Thymus (tissue), 11 donors: ENCODE data around the gene C2CD4A. TPM values are rescaled to one million over a fixed set of nuclear protein-coding genes. Genes with fewer than 3 reads are reported as not detected.

Source experiments
- DNase-seq, 9 donors: peaks; one replicate each; pipeline ENCODE4 v3.0.0-alpha.2; 2013; ENCODE audit warnings: low spot score in 9 of 9, low read depth in 6 of 9, missing footprints in 1 of 9
- H3K27ac ChIP-seq, 2 donors: one replicate each; pipeline ENCODE4 v1.5.1; 2013; ENCODE audit warnings: control low read depth in 1 of 2, low read depth in 1 of 2, low read length in 1 of 2, mild to moderate bottlenecking in 1 of 2, moderate library complexity in 1 of 2
- H3K27me3 ChIP-seq, 2 donors: one replicate each; pipeline ENCODE4 v1.5.1; 2013; ENCODE audit warnings: low read length in 1 of 2; ENCODE audit not compliant: control insufficient read depth in 2 of 2, insufficient read depth in 1 of 2
- H3K36me3 ChIP-seq, 2 donors: one replicate each; pipeline ENCODE4 v1.5.1; 2013; ENCODE audit warnings: low read length in 1 of 2, mild to moderate bottlenecking in 1 of 2, moderate library complexity in 1 of 2; ENCODE audit not compliant: control insufficient read depth in 2 of 2, insufficient read depth in 2 of 2
- H3K4me1 ChIP-seq, 2 donors: one replicate each; pipeline ENCODE4 v1.5.1; 2013; ENCODE audit warnings: low read length in 2 of 2; ENCODE audit not compliant: control insufficient read depth in 2 of 2, insufficient read depth in 2 of 2
- H3K4me3 ChIP-seq, 2 donors: one replicate each; pipeline ENCODE4 v1.5.1; 2013; ENCODE audit warnings: low read length in 2 of 2, control low read depth in 1 of 2, mild to moderate bottlenecking in 1 of 2
- H3K9me3 ChIP-seq, 2 donors: one replicate each; pipeline ENCODE4 v1.5.1; 2013; ENCODE audit warnings: low read length in 1 of 2, mild to moderate bottlenecking in 1 of 2; ENCODE audit not compliant: control insufficient read depth in 2 of 2, insufficient read depth in 1 of 2
- WGBS: extraction: QIAGEN DNeasy Blood & Tissue Kit; methylation state at CpG from one replicate; pipeline ENCODE4 v1.1.7; 2013; 5-methylcytosine and 5-hydroxymethylcytosine counted together
- polyA plus RNA-seq: library from polyadenylated mRNA; stranded (reverse); fragments of 200-250 nt; gene quantifications from one replicate; pipeline ENCODE4 v1.2.3, GENCODE V29; 2013
- total RNA-seq: library from RNA; stranded (reverse); fragments of 120-200 nt; gene quantifications from one replicate; pipeline ENCODE4 v1.2.4, GENCODE V29; 2013
- donor health status: healthy.

C2CD4A gene
- total and polyA plus RNA-seq, 2 donors: 0.66 to 11.6 TPM

- H3K36me3 ChIP-seq: no peaks in the 10 kb centered on the region
- H3K9me3 ChIP-seq: no peaks in the 10 kb centered on the region
- no peak overlapping the region for H3K27ac ChIP-seq
- H3K27me3 ChIP-seq: peaks cover 7 to 10% of the 10 kb centered on the region in 2 donors
- H3K4me1 ChIP-seq: peaks cover 3 to 6% of the 10 kb centered on the region in 2 donors
- H3K4me3 ChIP-seq: no peak overlapping the region
- 98% methylated on average over 5 of the region's 5 CpGs for WGBS
- DNase-seq: no peak
Measured at GRCh38 chr15:62058327-62059028, 8.3 kb upstream of the C2CD4A start.

- H3K27me3 ChIP-seq: peaks cover 12 to 16% of the 10 kb centered on the region in 2 donors
- H3K36me3 ChIP-seq: no peaks in the 10 kb centered on the region
- peaks cover 3 to 6% of the 10 kb centered on the region in 2 donors for H3K4me1 ChIP-seq
- no peaks in the 10 kb centered on the region for H3K9me3 ChIP-seq
- H3K4me3 ChIP-seq: peak overlapping the region; percentile 88 to 89
- WGBS: 11% methylated on average over 13 of the region's 13 CpGs
- peak overlapping the region; percentile 91 for H3K27ac ChIP-seq
- no peak for DNase-seq
Measured at GRCh38 chr15:62059108-62059815, 7.5 kb upstream of the C2CD4A start.

GRCh38 chr15:62059816-62060112 lies 7.0 kb upstream of the C2CD4A start:
- H3K36me3 ChIP-seq: no peaks in the 10 kb centered on the region
- H3K27me3 ChIP-seq: peaks cover 16 to 21% of the 10 kb centered on the region in 2 donors
- peaks cover 3 to 6% of the 10 kb centered on the region in 2 donors for H3K4me1 ChIP-seq
- DNase-seq: peak in 8 of 9 donors; percentile 35 to 78 (median 56)
- H3K27ac ChIP-seq: peak overlapping the region; percentile 91
- H3K9me3 ChIP-seq: no peaks in the 10 kb centered on the region
- peak overlapping the region; percentile 88 to 89 for H3K4me3 ChIP-seq
- WGBS: under 1% methylated on average over 19 of the region's 19 CpGs

DNA sequence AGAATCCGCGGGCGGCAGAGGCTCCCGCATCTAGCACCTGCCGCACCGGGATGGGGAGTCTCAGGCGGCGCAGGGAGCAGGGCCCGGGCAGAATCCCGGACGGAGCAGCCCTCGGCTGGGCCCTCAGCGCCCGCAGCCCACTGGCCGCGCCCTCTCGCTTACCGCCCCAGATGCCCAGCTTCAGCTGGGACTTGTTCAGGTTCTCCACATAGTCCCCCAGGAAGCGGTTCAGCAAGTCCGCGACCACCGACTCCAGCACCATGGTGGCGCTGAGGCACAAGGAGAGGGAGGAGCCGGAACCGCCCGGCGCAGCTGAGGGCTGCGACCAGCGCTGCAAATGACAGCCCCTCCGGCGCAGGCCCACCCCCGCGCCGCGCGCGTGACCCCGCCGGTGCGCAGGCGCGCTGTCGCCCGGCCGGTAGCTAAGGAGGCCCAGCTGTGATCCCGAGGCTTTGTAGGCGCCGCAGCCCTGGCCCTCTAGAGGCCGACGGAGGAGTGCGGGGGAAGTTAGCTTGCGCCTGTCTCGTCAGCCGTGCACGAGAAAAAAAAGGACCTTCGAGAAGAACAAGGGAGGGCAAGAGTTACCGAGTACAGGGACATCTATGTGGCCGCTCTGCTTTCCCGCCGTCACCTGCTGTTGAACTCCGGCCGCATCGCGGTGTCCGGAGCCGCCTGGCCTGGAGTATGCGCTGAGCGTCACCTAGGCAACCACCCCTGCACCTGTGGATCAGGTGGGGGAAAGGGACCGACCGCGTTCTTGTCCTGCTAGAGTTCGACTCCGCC lies 6.5 kb upstream of the C2CD4A start, which contains the start of gene VPS13C:
TSS of gene VPS13C (minus strand) at position 335 of the 783 bp plus-strand sequence. CDS start at position 262, 73 bp downstream.
- WGBS: under 1% methylated on average over 73 of the region's 73 CpGs
- Histone ChIP-seq H3K9me3 (no peaks in the 10 kb centered on the region), H3K27ac (peak within 1 kb of the TSS; percentile 91), H3K4me3 (peak within 1 kb of the TSS; percentile 88 to 89), H3K36me3 (no peaks in the 10 kb centered on the region), H3K27me3 (peaks cover 17 to 26% of the 10 kb centered on the region in 2 donors), H3K4me1 (peaks cover 3 to 6% of the 10 kb centered on the region in 2 donors)
- DNase-seq: peak; percentile 67 to 95 (median 86)

GRCh38 chr15:62060896-62061280 lies 5.9 kb upstream of the C2CD4A start:
- H3K4me1 ChIP-seq: peaks cover 3 to 6% of the 10 kb centered on the region in 2 donors

GRCh38 chr15:62063825-62064635 lies 2.7 kb upstream of the C2CD4A start:
- H3K9me3 ChIP-seq: no peaks in the 10 kb centered on the region
- 96% methylated on average over 6 of the region's 6 CpGs for WGBS
- no peak for DNase-seq
- peaks cover 51 to 61% of the 10 kb centered on the region in 2 donors for H3K27me3 ChIP-seq
- H3K4me1 ChIP-seq: peaks cover 7 to 11% of the 10 kb centered on the region in 2 donors
- no peak overlapping the region for H3K4me3 ChIP-seq
- H3K36me3 ChIP-seq: no peaks in the 10 kb centered on the region
- no peak overlapping the region for H3K27ac ChIP-seq

More at GRCh38 chr15:62060896-62061280, 5.9 kb upstream of the C2CD4A start:
- H3K27ac ChIP-seq: peak overlapping the region; percentile 78 to 84
- H3K27me3 ChIP-seq: peaks cover 21 to 32% of the 10 kb centered on the region in 2 donors
- H3K4me3 ChIP-seq: peak overlapping the region; percentile 88 to 89
- no peaks in the 10 kb centered on the region for H3K9me3 ChIP-seq
- DNase-seq: peak in 2 of 9 donors; percentile 35 to 44
- WGBS: under 1% methylated on average over 12 of the region's 12 CpGs
- H3K36me3 ChIP-seq: no peaks in the 10 kb centered on the region

- H3K27ac ChIP-seq: no peak overlapping the region
- WGBS: 3% methylated on average over 62 of the region's 62 CpGs
- no peaks in the 10 kb centered on the region for H3K36me3 ChIP-seq
- H3K9me3 ChIP-seq: no peaks in the 10 kb centered on the region
- H3K27me3 ChIP-seq: peaks cover 56 to 67% of the 10 kb centered on the region in 2 donors
- no peak for DNase-seq
- H3K4me1 ChIP-seq: peaks cover 5% of the 10 kb centered on the region in 2 donors
- peak overlapping the region; percentile 7 to 49 for H3K4me3 ChIP-seq
Measured at GRCh38 chr15:62067448-62068044, 769 bp downstream of the C2CD4A start.
